ENCODE data around the gene TEX19. TPM values are rescaled to one million over a fixed set of nuclear protein-coding genes. Genes with fewer than 3 reads are reported as not detected.
A peak's percentile ranks its signal among the peaks of the same experiment; 100 is the strongest.

The TEX19 gene
- total RNA-seq, 2 donors from 2014 or later = not detected

DNA sequence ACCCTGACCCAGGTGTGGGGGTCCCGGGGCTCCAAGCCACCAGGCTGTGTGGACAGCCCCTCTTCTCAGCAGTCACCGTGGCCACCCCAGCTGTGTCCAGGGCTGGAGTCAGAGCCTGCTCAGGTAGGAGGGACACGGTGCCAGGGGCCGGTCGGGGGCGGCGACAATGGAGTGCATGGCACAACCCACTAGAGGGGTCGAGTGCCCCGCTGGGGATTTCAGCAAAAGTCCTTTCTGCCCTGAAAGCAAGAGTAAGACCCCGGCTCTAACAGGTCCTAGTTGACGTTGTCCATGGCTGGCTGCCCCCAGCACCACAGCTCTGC lies 23.8 kb downstream of the TEX19 start:
- DNase-seq (ENCODE audit: low spot score) = no peak
- H3K36me3 ChIP-seq = no peaks in the 10 kb centered on the region
- no peak overlapping the region for H3K4me3 ChIP-seq
- no peaks in the 10 kb centered on the region for H3K27me3 ChIP-seq
- H3K4me1 ChIP-seq = peaks cover 0 to 30% of the 10 kb centered on the region in 2 donors
- H3K27ac ChIP-seq = no peak overlapping the region
- no peaks in the 10 kb centered on the region for H3K9me3 ChIP-seq
- no peak for TF ChIP-seq CTCF (IDR thresholded peaks at IDR 0.05)

- no peak for DNase-seq (ENCODE audit: low spot score)
- Histone ChIP-seq H3K27ac (no peak overlapping the region), H3K9me3 (no peaks in the 10 kb centered on the region), H3K4me1 (peaks cover 0 to 35% of the 10 kb centered on the region in 2 donors), H3K27me3 (no peaks in the 10 kb centered on the region), H3K4me3 (no peak overlapping the region), H3K36me3 (no peaks in the 10 kb centered on the region)
- TF ChIP-seq CTCF (IDR thresholded peaks at IDR 0.05) = no peak
These were observed 24.4 kb downstream of the TEX19 start for GRCh38 chr17:82383411-82383810.

DNA sequence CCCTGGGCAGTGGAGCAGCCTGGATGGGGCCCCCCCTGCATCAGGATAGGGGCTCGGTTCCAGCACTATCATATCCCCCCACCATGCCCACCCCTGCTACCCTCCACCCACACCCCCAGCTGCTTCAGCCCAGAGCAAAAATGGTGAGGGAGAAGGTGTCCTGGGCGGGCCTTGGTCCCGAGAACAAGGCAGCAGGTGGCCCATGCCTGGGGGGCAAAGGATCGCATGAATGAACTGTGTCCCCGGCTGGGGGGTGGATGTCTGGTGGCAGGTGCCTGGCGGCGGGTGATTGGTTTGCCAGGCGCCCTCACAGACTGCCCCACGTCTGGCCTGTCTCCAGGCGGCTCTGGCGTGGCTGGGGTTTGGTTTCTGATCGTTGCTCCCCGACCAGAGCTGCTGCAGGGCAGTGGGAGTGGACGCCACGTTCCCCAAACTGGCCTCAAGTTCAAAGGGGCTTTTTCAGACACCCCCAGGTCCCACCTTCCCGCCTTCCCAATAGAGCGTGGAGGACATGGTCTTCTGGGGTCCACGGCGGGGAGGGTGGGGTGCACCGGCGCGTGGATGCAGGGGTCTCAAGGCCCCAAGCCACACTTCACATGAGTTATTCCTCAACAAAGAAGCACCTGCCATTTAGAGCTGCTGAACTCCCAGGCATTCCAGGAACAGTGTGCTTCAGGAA lies 25.1 kb downstream of the TEX19 start:
- Histone ChIP-seq H3K4me1 (peaks cover 0 to 36% of the 10 kb centered on the region in 2 donors), H3K27me3 (no peaks in the 10 kb centered on the region), H3K36me3 (no peaks in the 10 kb centered on the region), H3K4me3 (no peak overlapping the region), H3K9me3 (no peaks in the 10 kb centered on the region), H3K27ac (peak overlapping the region in 1 of 2 donors; percentile 64)
- TF ChIP-seq CTCF (IDR thresholded peaks at IDR 0.05) = no peak
- DNase-seq (ENCODE audit: low spot score) = no peak

DNA sequence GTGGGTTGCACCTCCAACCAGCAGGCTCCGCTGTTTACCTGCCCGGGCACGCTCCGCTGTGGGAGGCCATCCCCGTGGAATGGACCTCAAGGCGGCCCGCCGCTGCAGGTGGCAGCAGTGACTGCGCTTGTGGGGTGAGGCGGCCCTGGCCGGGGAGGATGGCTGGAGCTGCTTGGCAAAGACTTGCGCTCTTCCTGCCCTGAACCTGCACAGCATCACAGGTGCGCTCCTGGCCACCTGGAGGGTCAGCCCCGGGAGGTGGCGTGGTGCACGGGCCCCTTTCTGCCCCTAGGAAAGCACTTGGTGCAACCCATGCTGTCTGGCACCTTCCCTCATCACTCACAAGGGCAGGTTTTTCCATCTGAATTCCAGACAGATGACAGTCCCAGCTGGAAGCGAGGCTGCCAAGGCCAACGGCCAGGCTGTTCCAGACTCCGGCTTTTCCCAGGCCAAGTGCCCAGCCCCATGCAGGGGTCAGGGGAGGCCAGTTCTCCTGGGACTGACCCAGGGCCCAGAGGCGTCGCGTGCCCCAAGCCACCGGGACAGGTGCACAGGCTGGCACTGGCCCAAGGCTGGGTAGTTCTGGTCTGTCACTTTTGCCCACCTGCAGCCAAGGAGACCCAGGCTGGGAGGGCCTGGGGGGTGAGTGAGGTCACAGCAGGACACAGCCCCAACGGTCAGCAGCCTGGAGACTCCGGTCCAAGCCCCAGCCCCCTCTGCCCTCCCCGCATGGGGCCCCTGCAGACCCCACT lies 25.9 kb downstream of the TEX19 start:
- peaks cover 0 to 32% of the 10 kb centered on the region in 2 donors for H3K4me1 ChIP-seq
- DNase-seq (ENCODE audit: low spot score) = no peak
- H3K4me3 ChIP-seq = no peak overlapping the region
- no peaks in the 10 kb centered on the region for H3K27me3 ChIP-seq
- H3K9me3 ChIP-seq = no peaks in the 10 kb centered on the region
- no peaks in the 10 kb centered on the region for H3K36me3 ChIP-seq
- peak overlapping the region in 1 of 2 donors; percentile 64 for H3K27ac ChIP-seq
- no peak for TF ChIP-seq CTCF (IDR thresholded peaks at IDR 0.05)

- DNase-seq (ENCODE audit: low spot score) = no peak
- Histone ChIP-seq H3K27me3 (no peaks in the 10 kb centered on the region), H3K36me3 (no peaks in the 10 kb centered on the region), H3K4me3 (no peak overlapping the region), H3K9me3 (no peaks in the 10 kb centered on the region), H3K27ac (peak overlapping the region in 1 of 2 donors; percentile 64), H3K4me1 (peaks cover 0 to 32% of the 10 kb centered on the region in 2 donors)
- no peak for TF ChIP-seq CTCF (IDR thresholded peaks at IDR 0.05)
These were observed 26.7 kb downstream of the TEX19 start for GRCh38 chr17:82385559-82386254.
